Measurements from ENCODE around the gene PRUNE2.

The PRUNE2 gene

GRCh38 chr9:76630916-76631315, 275.0 kb downstream of the PRUNE2 start:
- no peak overlapping the region for H3K9ac ChIP-seq (ENCODE audit: low read depth, low read length)
- H3K4me3 ChIP-seq (ENCODE audit: low read length) = no peak overlapping the region
- H3K4me2 ChIP-seq (ENCODE audit: low read length) = no peak overlapping the region
- H3K36me3 ChIP-seq (ENCODE audit: insufficient read depth, low read length) = peaks cover 5% of the 10 kb centered on the region
- H3K4me1 ChIP-seq (ENCODE audit: control insufficient read depth, insufficient read depth, low read length) = peaks cover 9% of the 10 kb centered on the region
- no peaks in the 10 kb centered on the region for H3K9me3 ChIP-seq (replicated peaks; ENCODE audit: low read length)
- H3K27me3 ChIP-seq (ENCODE audit: control insufficient read depth, insufficient read depth, low read length) = no peaks in the 10 kb centered on the region

- no peaks in the 10 kb centered on the region for H3K27me3 ChIP-seq (ENCODE audit: control insufficient read depth, insufficient read depth, low read length)
- peaks cover 4% of the 10 kb centered on the region for H3K4me1 ChIP-seq (ENCODE audit: control insufficient read depth, insufficient read depth, low read length)
- no peak overlapping the region for H3K9ac ChIP-seq (ENCODE audit: low read depth, low read length)
- H3K4me3 ChIP-seq (ENCODE audit: low read length) = no peak overlapping the region
- H3K9me3 ChIP-seq (replicated peaks; ENCODE audit: low read length) = no peaks in the 10 kb centered on the region
- H3K36me3 ChIP-seq (ENCODE audit: insufficient read depth, low read length) = peaks cover 11% of the 10 kb centered on the region
- H3K4me2 ChIP-seq (ENCODE audit: low read length) = no peak overlapping the region
Observed at GRCh38 chr9:76629205-76629990, 276.5 kb downstream of the PRUNE2 start.

GRCh38 chr9:76628155-76628554, 277.8 kb downstream of the PRUNE2 start:
- Histone ChIP-seq H3K4me1 (ENCODE audit: control insufficient read depth, insufficient read depth, low read length) (no peaks in the 10 kb centered on the region), H3K9ac (ENCODE audit: low read depth, low read length) (no peak overlapping the region)

GRCh38 chr9:76626980-76627379, 278.9 kb downstream of the PRUNE2 start:
- no peaks in the 10 kb centered on the region for H3K9me3 ChIP-seq (replicated peaks; ENCODE audit: low read length)
- peaks cover 11% of the 10 kb centered on the region for H3K36me3 ChIP-seq (ENCODE audit: insufficient read depth, low read length)
- no peak overlapping the region for H3K4me2 ChIP-seq (ENCODE audit: low read length)
- H3K4me1 ChIP-seq (ENCODE audit: control insufficient read depth, insufficient read depth, low read length) = no peaks in the 10 kb centered on the region
- H3K9ac ChIP-seq (ENCODE audit: low read depth, low read length) = no peak overlapping the region
- H3K4me3 ChIP-seq (ENCODE audit: low read length) = no peak overlapping the region
- no peaks in the 10 kb centered on the region for H3K27me3 ChIP-seq (ENCODE audit: control insufficient read depth, insufficient read depth, low read length)

More at GRCh38 chr9:76628155-76628554, 277.8 kb downstream of the PRUNE2 start:
- H3K4me2 ChIP-seq (ENCODE audit: low read length) = no peak overlapping the region
- no peaks in the 10 kb centered on the region for H3K9me3 ChIP-seq (replicated peaks; ENCODE audit: low read length)
- no peak overlapping the region for H3K4me3 ChIP-seq (ENCODE audit: low read length)
- H3K36me3 ChIP-seq (ENCODE audit: insufficient read depth, low read length) = peaks cover 11% of the 10 kb centered on the region
- no peaks in the 10 kb centered on the region for H3K27me3 ChIP-seq (ENCODE audit: control insufficient read depth, insufficient read depth, low read length)

- Histone ChIP-seq H3K4me2 (ENCODE audit: low read length) (no peak overlapping the region), H3K9me3 (replicated peaks; ENCODE audit: low read length) (no peaks in the 10 kb centered on the region), H3K4me3 (ENCODE audit: low read length) (no peak overlapping the region), H3K4me1 (ENCODE audit: control insufficient read depth, insufficient read depth, low read length) (no peaks in the 10 kb centered on the region), H3K27me3 (ENCODE audit: control insufficient read depth, insufficient read depth, low read length) (no peaks in the 10 kb centered on the region), H3K36me3 (ENCODE audit: insufficient read depth, low read length) (peaks cover 11% of the 10 kb centered on the region), H3K9ac (ENCODE audit: low read depth, low read length) (no peak overlapping the region)
Observed at GRCh38 chr9:76626141-76626540, 279.8 kb downstream of the PRUNE2 start.

GRCh38 chr9:76624391-76625048, 281.4 kb downstream of the PRUNE2 start:
- Histone ChIP-seq H3K9me3 (replicated peaks; ENCODE audit: low read length) (no peaks in the 10 kb centered on the region), H3K4me2 (ENCODE audit: low read length) (no peak overlapping the region), H3K9ac (ENCODE audit: low read depth, low read length) (no peak overlapping the region), H3K4me3 (ENCODE audit: low read length) (no peak overlapping the region), H3K36me3 (ENCODE audit: insufficient read depth, low read length) (peaks cover 11% of the 10 kb centered on the region), H3K4me1 (ENCODE audit: control insufficient read depth, insufficient read depth, low read length) (no peaks in the 10 kb centered on the region), H3K27me3 (ENCODE audit: control insufficient read depth, insufficient read depth, low read length) (no peaks in the 10 kb centered on the region)

GRCh38 chr9:76620996-76621395, 284.9 kb downstream of the PRUNE2 start:
- no peak overlapping the region for H3K4me3 ChIP-seq (ENCODE audit: low read length)
- H3K36me3 ChIP-seq (ENCODE audit: insufficient read depth, low read length) = peaks cover 6% of the 10 kb centered on the region

GRCh38 chr9:76620581-76620980, 285.3 kb downstream of the PRUNE2 start:
- Histone ChIP-seq H3K4me1 (ENCODE audit: control insufficient read depth, insufficient read depth, low read length) (peaks cover 4% of the 10 kb centered on the region), H3K36me3 (ENCODE audit: insufficient read depth, low read length) (peaks cover 6% of the 10 kb centered on the region), H3K9me3 (replicated peaks; ENCODE audit: low read length) (no peaks in the 10 kb centered on the region), H3K4me3 (ENCODE audit: low read length) (no peak overlapping the region), H3K4me2 (ENCODE audit: low read length) (no peak overlapping the region), H3K27me3 (ENCODE audit: control insufficient read depth, insufficient read depth, low read length) (no peaks in the 10 kb centered on the region), H3K9ac (ENCODE audit: low read depth, low read length) (no peak overlapping the region)

More at GRCh38 chr9:76620996-76621395, 284.9 kb downstream of the PRUNE2 start:
- H3K9ac ChIP-seq (ENCODE audit: low read depth, low read length) = no peak overlapping the region
- H3K4me2 ChIP-seq (ENCODE audit: low read length) = no peak overlapping the region
- H3K27me3 ChIP-seq (ENCODE audit: control insufficient read depth, insufficient read depth, low read length) = no peaks in the 10 kb centered on the region
- peaks cover 4% of the 10 kb centered on the region for H3K4me1 ChIP-seq (ENCODE audit: control insufficient read depth, insufficient read depth, low read length)
- no peaks in the 10 kb centered on the region for H3K9me3 ChIP-seq (replicated peaks; ENCODE audit: low read length)

- Histone ChIP-seq H3K4me1 (ENCODE audit: control insufficient read depth, insufficient read depth, low read length) (peaks cover 4% of the 10 kb centered on the region), H3K4me3 (ENCODE audit: low read length) (no peak overlapping the region), H3K9ac (ENCODE audit: low read depth, low read length) (no peak overlapping the region), H3K9me3 (replicated peaks; ENCODE audit: low read length) (no peaks in the 10 kb centered on the region), H3K27me3 (ENCODE audit: control insufficient read depth, insufficient read depth, low read length) (no peaks in the 10 kb centered on the region), H3K36me3 (ENCODE audit: insufficient read depth, low read length) (peaks cover 1% of the 10 kb centered on the region), H3K4me2 (ENCODE audit: low read length) (no peak overlapping the region)
Observed at GRCh38 chr9:76619640-76620039, 286.3 kb downstream of the PRUNE2 start.

GRCh38 chr9:76619197-76619596, 286.7 kb downstream of the PRUNE2 start:
- Histone ChIP-seq H3K4me1 (ENCODE audit: control insufficient read depth, insufficient read depth, low read length) (peaks cover 4% of the 10 kb centered on the region), H3K27me3 (ENCODE audit: control insufficient read depth, insufficient read depth, low read length) (no peaks in the 10 kb centered on the region), H3K9me3 (replicated peaks; ENCODE audit: low read length) (no peaks in the 10 kb centered on the region), H3K36me3 (ENCODE audit: insufficient read depth, low read length) (no peaks in the 10 kb centered on the region), H3K9ac (ENCODE audit: low read depth, low read length) (no peak overlapping the region), H3K4me3 (ENCODE audit: low read length) (no peak overlapping the region), H3K4me2 (ENCODE audit: low read length) (no peak overlapping the region)

- H3K4me1 ChIP-seq (ENCODE audit: control insufficient read depth, insufficient read depth, low read length) = peaks cover 4% of the 10 kb centered on the region
- no peak overlapping the region for H3K4me2 ChIP-seq (ENCODE audit: low read length)
Observed at GRCh38 chr9:76618762-76619161, 287.2 kb downstream of the PRUNE2 start.

More at GRCh38 chr9:76618762-76619161, 287.2 kb downstream of the PRUNE2 start:
- Histone ChIP-seq H3K9me3 (replicated peaks; ENCODE audit: low read length) (no peaks in the 10 kb centered on the region), H3K9ac (ENCODE audit: low read depth, low read length) (no peak overlapping the region), H3K36me3 (ENCODE audit: insufficient read depth, low read length) (peaks cover 4% of the 10 kb centered on the region), H3K4me3 (ENCODE audit: low read length) (no peak overlapping the region), H3K27me3 (ENCODE audit: control insufficient read depth, insufficient read depth, low read length) (no peaks in the 10 kb centered on the region)

Measured in skeletal muscle satellite cell (primary cell).